GM23248 (cell line): ENCODE results near the gene AVL9. TPM values are rescaled to one million over a fixed set of nuclear protein-coding genes. Genes with fewer than 3 reads are reported as not detected.

Experiments used
- DNase-seq: peaks from one replicate; pipeline ENCODE4 v3.0.0-alpha.2; 2015
- H2AFZ ChIP-seq: fragments of 200-600 bp; sonication (generic); 2 replicates; pipeline ENCODE4 v1.6.1; 2016; ENCODE audit warnings: antibody characterized with exemption
- H3F3A ChIP-seq: fragments of 200-600 bp; sonication (generic); 2 replicates; pipeline ENCODE4 v1.6.1; 2016; ENCODE audit warnings: mild to moderate bottlenecking, antibody characterized with exemption, mixed run types; ENCODE audit not compliant: insufficient read depth
- H3K27ac ChIP-seq: fragments of 200-600 bp; sonication (generic); 2 replicates; pipeline ENCODE4 v1.5.1; 2016; ENCODE audit warnings: mild to moderate bottlenecking
- H3K27me3 ChIP-seq: fragments of 200-600 bp; sonication (generic); replicated peaks from 2 replicates; pipeline ENCODE4 v1.6.1; 2016; ENCODE audit warnings: mild to moderate bottlenecking; ENCODE audit not compliant: insufficient read depth
- H3K36me3 ChIP-seq: fragments of 200-600 bp; sonication (generic); 2 replicates; pipeline ENCODE4 v1.6.1; 2016; ENCODE audit warnings: low read depth, mild to moderate bottlenecking
- H3K4me1 ChIP-seq: fragments of 200-600 bp; sonication (generic); 2 replicates; pipeline ENCODE4 v1.6.1; 2016; ENCODE audit warnings: mild to moderate bottlenecking; ENCODE audit not compliant: insufficient read depth
- H3K4me2 ChIP-seq: fragments of 200-600 bp; sonication (generic); one replicate; pipeline ENCODE4 v1.6.1; 2016; ENCODE audit warnings: mild to moderate bottlenecking; ENCODE audit not compliant: unreplicated experiment
- H3K4me3 ChIP-seq: fragments of 200-600 bp; sonication (generic); 2 replicates; pipeline ENCODE4 v1.5.1; 2016; ENCODE audit warnings: mild to moderate bottlenecking
- H3K79me2 ChIP-seq: fragments of 200-600 bp; sonication (generic); 2 replicates; pipeline ENCODE4 v1.6.1; 2016; ENCODE audit warnings: mild to moderate bottlenecking; ENCODE audit not compliant: insufficient read depth
- H3K9ac ChIP-seq: fragments of 200-600 bp; sonication (generic); 2 replicates; pipeline ENCODE4 v1.6.1; 2016; ENCODE audit warnings: mild to moderate bottlenecking
- H3K9me2 ChIP-seq: fragments of 200-600 bp; sonication (generic); 2 replicates; pipeline ENCODE4 v1.6.1; 2016; ENCODE audit warnings: mixed run types, mild to moderate bottlenecking, moderate library complexity; ENCODE audit not compliant: insufficient read depth
- H3K9me3 ChIP-seq: fragments of 200-600 bp; sonication (generic); one replicate; pipeline ENCODE4 v1.6.1; 2017; ENCODE audit warnings: low read depth
- H4K20me1 ChIP-seq: fragments of 200-600 bp; sonication (generic); 2 replicates; pipeline ENCODE4 v1.6.0; 2016; ENCODE audit not compliant: insufficient read depth
- EZH2 ChIP-seq: fragments of 200-600 bp; sonication (generic); IDR thresholded peaks from 2 replicates; pipeline ENCODE4 v1.6.1; 2018; ENCODE audit warnings: antibody characterized with exemption, mild to moderate bottlenecking; ENCODE audit not compliant: insufficient read depth, poor library complexity, severe bottlenecking
- EZH2phosphoT487 ChIP-seq: fragments of 200-600 bp; sonication (generic); IDR thresholded peaks from 2 replicates; pipeline ENCODE4 v1.6.1; 2018; ENCODE audit warnings: antibody characterized with exemption, moderate library complexity, mild to moderate bottlenecking, low read depth; ENCODE audit not compliant: insufficient read depth
- WGBS, 2 experiments: methylation state at CpG; one replicate each; pipeline ENCODE4 v1.1.6; 2015 to 2017; ENCODE audit warnings: low lambda C conversion rate in 2 of 2, low coverage in 1 of 2; ENCODE audit errors: missing lambda C conversion rate in 2 of 2; 5-methylcytosine and 5-hydroxymethylcytosine counted together
- in situ Hi-C: fragments of 300-500 bp; cut with MboI; formaldehyde crosslinking; loops from 2 replicates; pipeline ENCODE4 v1.15.0; 2020
- polyA plus RNA-seq: library from polyadenylated mRNA; unstranded; fragments of >200 nt; fragmentation: Nextera tagmentation; extraction: Ambion mirVana; gene quantifications from 2 replicates; pipeline ENCODE4 v1.2.1, GENCODE V29; 2016
- total RNA-seq: library from RNA; depleted of rRNA; stranded (reverse); fragments of >200 nt; shearing (Covaris generic); gene quantifications from 2 replicates; pipeline ENCODE4 v1.2.3, GENCODE V29; 2014

Gene AVL9
- total and polyA plus RNA-seq, 2 experiments from 2014 or later, result 5.1 to 12.0 TPM

- Histone ChIP-seq H3K4me3 (no peak overlapping the region), H3K9me3 (no peaks in the 10 kb centered on the region), H2AFZ (no peak overlapping the region), H3K79me2 (no peaks in the 10 kb centered on the region), H3K27ac (no peak overlapping the region), H3K36me3 (no peaks in the 10 kb centered on the region), H3K4me2 (no peak overlapping the region), H3K9me2 (no peaks in the 10 kb centered on the region), H4K20me1 (no peaks in the 10 kb centered on the region), H3F3A (no peaks in the 10 kb centered on the region), H3K27me3 (no peaks in the 10 kb centered on the region), H3K4me1 (no peaks in the 10 kb centered on the region), H3K9ac (no peak overlapping the region)
- TF ChIP-seq EZH2 (no peak), EZH2phosphoT487 (no peak)
- DNase-seq, result no peak
- in situ Hi-C loops, result no loop called here
Observed at GRCh38 chr7:32605032-32605431, 109.7 kb downstream of the AVL9 start.

- Histone ChIP-seq H3K4me3 (no peak overlapping the region), H3K36me3 (no peaks in the 10 kb centered on the region), H3K9me2 (no peaks in the 10 kb centered on the region), H3K79me2 (no peaks in the 10 kb centered on the region), H3F3A (no peaks in the 10 kb centered on the region), H3K27ac (no peak overlapping the region), H3K4me1 (no peaks in the 10 kb centered on the region), H3K9ac (no peak overlapping the region), H3K27me3 (no peaks in the 10 kb centered on the region), H3K9me3 (no peaks in the 10 kb centered on the region), H3K4me2 (no peak overlapping the region), H2AFZ (no peak overlapping the region), H4K20me1 (no peaks in the 10 kb centered on the region)
- no peak for TF ChIP-seq EZH2
- no peak for TF ChIP-seq EZH2phosphoT487
- in situ Hi-C loops, result no loop called here
- 74 to 77% methylated on average over 4 of the region's 4 CpGs for WGBS, 2 experiments
- no peak for DNase-seq
Observed at GRCh38 chr7:32609463-32609862, 114.2 kb downstream of the AVL9 start.

GRCh38 chr7:32611201-32612099 lies 116.2 kb downstream of the AVL9 start:
- H3K9ac ChIP-seq, result no peak overlapping the region
- H3K4me1 ChIP-seq, result peaks cover 6% of the 10 kb centered on the region
- no peak overlapping the region for H2AFZ ChIP-seq
- peaks cover 4% of the 10 kb centered on the region; the same call in 1 of the 2 replicates for H3F3A ChIP-seq
- H3K9me3 ChIP-seq, result no peaks in the 10 kb centered on the region
- H3K4me2 ChIP-seq, result no peak overlapping the region
- H3K9me2 ChIP-seq, result no peaks in the 10 kb centered on the region
- H3K79me2 ChIP-seq, result no peaks in the 10 kb centered on the region
- no peaks in the 10 kb centered on the region for H3K27me3 ChIP-seq
- no peak for DNase-seq
- in situ Hi-C loops, result no loop called here
- 20 to 28% methylated on average over 5 of the region's 5 CpGs for WGBS, 2 experiments
- H3K27ac ChIP-seq, result no peak overlapping the region
- H3K36me3 ChIP-seq, result no peaks in the 10 kb centered on the region
- TF ChIP-seq EZH2, result no peak
- TF ChIP-seq EZH2phosphoT487, result no peak
- H4K20me1 ChIP-seq, result no peaks in the 10 kb centered on the region
- H3K4me3 ChIP-seq, result no peak overlapping the region

- Histone ChIP-seq H4K20me1 (no peaks in the 10 kb centered on the region), H3K4me3 (no peak overlapping the region), H2AFZ (no peak overlapping the region), H3K27ac (peak overlapping the region; percentile 68), H3K27me3 (no peaks in the 10 kb centered on the region), H3K79me2 (no peaks in the 10 kb centered on the region), H3K4me1 (peaks cover 14% of the 10 kb centered on the region), H3K36me3 (no peaks in the 10 kb centered on the region), H3K4me2 (peak overlapping the region; percentile 6), H3K9me3 (no peaks in the 10 kb centered on the region), H3K9me2 (no peaks in the 10 kb centered on the region), H3F3A (peaks cover 5% of the 10 kb centered on the region; the same call in 1 of the 2 replicates), H3K9ac (no peak overlapping the region)
- in situ Hi-C loops, result no loop called here
- DNase-seq, result peak; percentile 95
- WGBS, 2 experiments, result 0 to 7% methylated on average over 1 of the region's 1 CpG
- TF ChIP-seq EZH2phosphoT487, result 0 out of 2 replicates have a peak, but pooled peaks have one; percentile 42
- no peak for TF ChIP-seq EZH2
Observed at GRCh38 chr7:32616625-32617024, 121.3 kb downstream of the AVL9 start.

GRCh38 chr7:32618470-32618869 lies 123.2 kb downstream of the AVL9 start:
- Histone ChIP-seq H3K9ac (no peak overlapping the region), H3F3A (peaks cover 5% of the 10 kb centered on the region; the same call in 1 of the 2 replicates), H4K20me1 (no peaks in the 10 kb centered on the region), H3K9me2 (no peaks in the 10 kb centered on the region), H3K9me3 (no peaks in the 10 kb centered on the region), H3K36me3 (no peaks in the 10 kb centered on the region), H3K79me2 (no peaks in the 10 kb centered on the region), H3K4me3 (no peak overlapping the region), H3K4me2 (no peak overlapping the region), H3K27me3 (no peaks in the 10 kb centered on the region), H3K4me1 (peaks cover 14% of the 10 kb centered on the region), H3K27ac (no peak overlapping the region), H2AFZ (no peak overlapping the region)
- 47 to 54% methylated on average over 2 of the region's 2 CpGs for WGBS, 2 experiments
- DNase-seq, result no peak
- in situ Hi-C loops, result no loop called here
- TF ChIP-seq EZH2 (no peak), EZH2phosphoT487 (no peak)
